ENCODE data around the gene DCAF8L1.
"Not testable (repeated sequence)": the region's sequence is repeated elsewhere in the genome, so short reads cannot be mapped to it uniquely, and the experiment has no call there.

Gene DCAF8L1

DNA sequence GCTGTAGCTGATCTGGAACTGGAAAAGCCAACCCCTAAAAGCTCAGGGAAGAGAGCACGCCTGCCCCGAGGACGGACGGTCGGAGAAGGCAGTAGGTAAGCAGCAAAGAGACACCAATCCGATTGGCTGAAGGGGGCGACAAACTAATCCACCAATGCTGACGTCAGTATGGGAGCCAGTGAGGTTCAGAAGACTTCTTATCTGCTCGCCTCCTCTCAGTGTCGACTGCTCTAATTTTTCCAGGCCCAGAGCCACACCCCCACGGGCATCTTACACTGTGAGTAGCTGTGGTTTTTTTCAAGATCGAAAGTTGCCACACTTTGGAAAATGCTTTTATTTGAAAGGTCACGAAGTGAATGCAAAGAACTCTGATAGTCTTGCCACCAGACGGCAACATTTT is at the start of gene DCAF8L1:
Gene DCAF8L1 (minus strand): TSS at position 101 of the 400 bp plus-strand sequence. CDS start 115 bp downstream, outside the sequence.
- DNase-seq, result no peak

DNA sequence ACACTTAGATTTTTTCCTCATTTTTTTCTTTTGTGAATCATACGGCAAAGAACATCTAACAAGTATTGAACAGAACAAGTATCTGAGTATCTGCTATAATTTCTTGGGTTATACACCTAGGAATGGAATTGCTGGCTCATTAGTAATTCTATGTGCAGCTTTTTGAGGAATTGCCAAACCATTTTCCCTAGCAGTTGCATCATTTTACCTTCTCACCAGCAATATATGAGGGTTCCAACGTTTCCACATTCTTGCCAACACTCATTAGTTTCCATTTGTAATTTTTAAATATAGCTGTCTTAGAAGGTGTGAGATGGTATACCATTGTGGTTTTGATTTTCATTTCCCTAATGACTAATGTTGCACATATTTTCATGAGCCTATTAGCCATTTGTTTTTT is 41.1 kb upstream of the DCAF8L1 start:
- no peak for DNase-seq

DNA sequence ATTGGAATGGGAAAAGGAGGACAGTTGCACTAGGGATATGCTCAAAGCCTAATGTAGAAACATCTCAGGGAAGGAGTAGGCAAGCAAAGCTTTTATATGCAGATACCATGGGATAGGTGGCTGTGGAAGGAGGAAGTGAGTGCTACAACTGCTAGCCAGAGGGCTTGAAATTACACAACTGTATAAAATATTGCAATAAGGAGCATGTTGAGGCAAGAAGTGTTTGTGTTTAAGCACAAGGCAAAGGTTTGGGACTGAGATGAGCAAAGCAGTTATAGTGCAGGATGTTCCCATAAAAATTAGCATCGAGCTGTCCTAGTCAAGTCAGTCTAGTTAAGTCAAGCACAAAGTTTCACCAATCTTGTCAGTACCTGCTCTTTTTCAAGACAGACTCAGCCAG is 35.6 kb upstream of the DCAF8L1 start:
- DNase-seq, result no peak

DNA sequence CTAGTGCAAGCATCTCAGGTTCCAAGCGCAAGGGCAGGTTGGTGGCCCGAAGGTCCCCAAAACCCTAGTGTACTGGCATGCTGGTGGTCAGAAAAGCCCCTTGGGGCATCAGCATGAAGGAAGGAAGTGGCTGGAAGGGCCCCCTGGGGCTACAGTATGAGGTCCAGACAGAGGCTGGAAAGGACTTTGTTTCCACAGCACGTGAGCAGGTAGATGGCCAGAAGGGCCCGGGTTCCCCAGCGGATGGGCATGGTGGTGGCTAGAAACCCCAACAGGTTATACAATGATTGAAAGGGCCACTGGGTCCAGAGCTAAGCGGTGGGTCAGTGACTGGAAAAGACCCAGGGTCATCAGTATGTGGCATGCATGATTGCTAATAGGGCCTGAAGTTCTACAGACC is 34.7 kb upstream of the DCAF8L1 start:
- no peak for DNase-seq

DNA sequence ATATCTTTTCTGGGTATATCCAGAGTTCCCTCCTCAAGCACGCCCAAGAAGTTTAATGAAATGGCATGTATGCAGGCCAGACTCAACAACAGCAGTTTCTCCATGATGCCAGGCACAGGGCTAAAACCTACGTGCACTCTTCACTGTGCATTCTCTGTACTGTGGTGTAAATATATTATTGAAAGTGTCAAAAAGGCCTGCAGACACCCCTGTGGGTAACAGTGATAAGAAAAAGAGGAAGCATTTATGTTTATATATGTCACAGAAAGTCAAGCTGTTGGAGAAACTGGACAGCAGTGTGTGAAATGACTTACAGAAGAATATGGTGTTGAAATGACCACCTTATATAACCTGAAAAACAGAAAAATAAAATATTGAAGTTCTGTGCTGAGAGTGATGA is 29.6 kb upstream of the DCAF8L1 start:
- DNase-seq, result no peak

DNA sequence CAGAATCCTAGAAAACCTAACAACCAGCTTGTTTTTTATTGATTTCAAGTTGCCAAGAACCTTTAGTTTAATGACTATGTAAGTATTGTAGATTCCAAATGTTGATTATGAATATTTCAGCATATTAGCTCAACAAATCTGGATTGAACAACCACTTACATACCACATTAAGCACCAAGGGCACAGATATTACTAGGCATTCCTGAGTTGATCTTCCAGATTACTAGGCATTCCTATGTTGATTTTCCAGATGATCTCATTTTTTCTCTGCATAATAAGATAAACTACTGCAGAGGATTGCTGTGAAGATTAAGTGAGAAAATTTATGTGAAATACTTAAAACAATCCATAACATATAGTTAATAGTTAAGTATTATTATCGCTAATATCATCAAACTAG is 17.4 kb upstream of the DCAF8L1 start:
- DNase-seq, result no peak

DNA sequence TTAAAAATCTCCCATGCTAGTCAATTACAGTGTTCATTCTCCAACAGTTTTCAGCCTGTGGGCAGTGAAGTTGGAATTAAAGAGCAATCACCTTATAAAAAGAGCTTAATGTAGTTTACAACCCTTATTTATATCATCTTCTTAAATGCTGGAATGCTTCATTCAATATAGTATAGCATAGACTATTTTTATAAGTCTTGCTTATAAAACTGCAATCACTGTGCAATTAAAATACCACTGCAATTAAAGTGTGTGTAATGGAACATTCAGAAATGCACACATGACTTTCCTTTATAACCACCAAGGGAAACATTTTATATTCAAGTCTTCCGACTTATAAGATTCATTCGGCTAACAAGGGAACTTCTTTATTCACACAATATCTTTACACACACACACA is 16.4 kb upstream of the DCAF8L1 start:
- no peak for DNase-seq

DNA sequence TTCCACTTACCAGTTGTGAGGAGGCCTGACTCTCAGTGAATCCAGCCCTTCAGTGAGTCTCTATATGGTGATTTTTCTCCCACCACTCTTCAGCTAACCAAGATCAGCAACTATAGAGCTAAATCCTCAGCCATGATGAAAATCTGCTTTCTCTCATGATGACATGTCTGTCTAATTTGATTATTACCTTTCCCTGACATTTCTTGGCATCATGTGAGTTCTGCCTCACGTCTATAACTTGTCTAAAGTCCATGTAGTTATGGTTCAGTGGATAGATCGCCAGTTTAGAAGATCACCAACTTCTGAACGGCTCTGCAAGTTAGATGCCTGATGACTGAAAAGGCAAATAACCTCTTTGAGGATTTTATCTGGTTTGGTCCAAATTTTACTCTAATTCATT is 14.9 kb upstream of the DCAF8L1 start:
- DNase-seq, result no peak

DNA sequence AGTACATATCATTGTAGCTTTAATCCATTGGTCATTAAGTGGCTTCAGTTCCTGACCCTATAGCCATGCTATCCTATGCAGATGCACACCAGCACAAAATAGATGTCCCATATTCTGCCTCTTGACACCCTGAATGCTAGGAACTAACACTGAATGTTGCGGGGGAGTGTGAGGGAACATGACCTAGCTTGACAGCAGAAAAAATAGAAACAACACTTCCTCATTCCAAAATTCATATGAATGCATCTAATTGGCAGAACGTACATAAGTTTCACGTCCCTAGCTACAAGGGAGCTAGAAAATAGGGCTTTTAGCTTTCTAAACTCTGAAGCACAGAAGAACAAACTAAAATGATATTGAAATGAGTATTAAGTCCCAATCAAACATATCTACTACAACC is 14.4 kb upstream of the DCAF8L1 start:
- no peak for DNase-seq

DNA sequence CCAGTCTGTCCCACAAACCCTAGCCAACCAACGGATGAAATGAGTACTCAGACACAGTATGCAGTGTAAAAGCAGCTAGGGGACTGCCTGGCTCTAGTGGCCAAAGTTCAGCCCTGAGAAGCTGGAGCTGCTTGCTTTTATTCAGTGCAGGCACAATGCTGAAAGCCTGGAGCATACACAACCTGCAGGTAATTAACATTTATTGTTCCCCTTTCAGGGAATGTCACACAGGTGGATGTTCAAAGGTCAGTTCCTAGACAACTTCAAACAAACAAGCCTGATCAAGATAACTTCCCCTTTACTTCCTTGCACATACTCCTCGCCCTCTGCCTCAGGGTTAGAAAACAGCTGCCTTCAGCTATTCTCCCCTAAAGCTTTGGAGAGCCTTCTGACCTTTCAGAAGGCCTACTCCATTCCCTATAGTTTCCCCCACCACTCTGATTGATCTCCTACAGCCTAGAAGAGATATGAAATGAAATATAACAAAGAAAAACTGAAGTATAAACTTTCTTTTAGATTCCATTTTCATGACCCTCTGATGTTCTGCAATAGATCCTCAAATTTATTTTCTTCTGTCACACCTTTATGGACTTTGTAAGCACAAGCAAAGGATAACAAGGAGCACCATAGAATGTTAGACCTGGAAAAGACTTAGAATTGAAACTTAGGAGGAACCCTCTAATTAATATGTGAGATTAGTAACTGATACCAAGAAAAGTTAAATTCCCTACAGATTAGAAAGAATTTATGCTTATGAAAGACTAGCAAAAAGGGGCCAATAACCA is 6.8 kb upstream of the DCAF8L1 start:
- peak; percentile 42 for DNase-seq

DNA sequence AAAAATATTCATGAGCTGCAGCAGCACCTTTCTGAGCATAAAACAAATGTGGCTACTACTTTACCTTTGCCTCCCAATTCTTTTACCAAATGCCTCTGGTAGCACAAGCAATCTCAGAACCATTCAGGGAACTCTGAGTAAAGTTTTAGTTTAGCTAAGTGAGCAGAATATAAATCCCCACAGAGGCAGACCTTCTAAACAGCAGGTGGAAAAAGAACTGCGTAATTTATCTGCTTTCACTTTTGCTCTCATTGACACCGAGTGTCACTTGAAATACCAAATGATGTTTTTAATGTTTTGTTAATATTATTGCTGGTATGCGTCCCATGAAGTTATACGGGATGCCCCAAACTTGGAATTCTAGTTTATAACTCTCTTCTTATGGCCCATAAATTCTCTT is 4.3 kb downstream of the DCAF8L1 start:
- DNase-seq, result not testable (repeated sequence)

DNA sequence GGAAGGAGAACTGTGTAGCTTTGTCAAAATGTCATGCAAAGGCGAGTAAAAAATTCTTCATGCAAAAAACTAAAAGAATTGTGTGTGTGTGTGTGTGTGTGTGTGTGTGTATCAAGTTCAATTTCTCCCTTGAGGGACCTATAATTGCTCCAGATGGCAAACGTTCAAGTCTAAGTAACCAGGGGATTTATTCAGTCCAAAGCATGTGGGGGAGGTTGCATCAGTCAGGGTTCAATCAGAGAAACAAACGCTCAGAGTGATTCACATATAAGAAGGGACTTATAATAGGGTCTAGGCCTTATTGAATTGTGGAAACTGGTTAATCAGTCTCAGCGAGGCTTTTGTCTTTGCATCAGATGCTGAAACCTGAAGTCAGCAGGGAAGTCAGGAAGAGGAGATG is 5.0 kb downstream of the DCAF8L1 start:
- DNase-seq, result no peak

DNA sequence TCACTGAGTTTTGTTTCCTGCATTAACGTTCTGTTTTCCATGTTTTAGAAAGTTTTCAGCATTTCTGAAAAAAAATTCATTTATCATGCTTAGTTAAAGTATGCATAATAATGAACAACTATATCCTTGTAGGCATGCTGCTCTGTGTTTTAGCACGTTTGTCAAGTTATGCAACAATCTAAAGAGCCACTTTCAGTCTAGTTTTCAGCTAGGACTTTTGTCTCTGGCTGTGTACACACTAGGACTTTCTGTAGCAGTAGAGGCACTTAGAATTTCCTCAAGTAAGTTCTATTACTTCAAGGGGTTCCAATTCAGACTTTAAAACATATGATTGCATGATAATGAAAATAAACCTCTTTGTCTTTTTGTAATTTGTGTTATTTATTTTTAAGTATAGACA is 12.4 kb downstream of the DCAF8L1 start:
- no peak for DNase-seq

DNA sequence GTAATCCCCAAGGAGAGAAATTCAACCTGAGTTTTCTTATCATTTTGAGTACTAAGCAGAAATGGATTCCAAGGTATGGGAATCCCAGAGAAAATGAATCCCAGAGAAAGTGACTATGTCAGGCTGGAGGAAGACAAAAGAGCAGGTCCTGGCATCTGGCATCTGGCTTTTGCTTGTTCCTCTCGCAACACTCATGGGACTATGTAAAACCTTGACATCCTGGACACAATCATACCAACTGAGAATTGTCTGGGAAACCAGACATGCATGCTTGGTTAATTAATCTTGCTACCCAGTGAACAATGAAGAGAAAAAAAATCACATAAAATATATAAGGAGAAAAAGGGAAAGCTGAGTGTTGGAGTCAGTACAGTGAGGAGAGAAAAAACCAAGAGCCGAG is 12.9 kb downstream of the DCAF8L1 start:
- no peak for DNase-seq

DNA sequence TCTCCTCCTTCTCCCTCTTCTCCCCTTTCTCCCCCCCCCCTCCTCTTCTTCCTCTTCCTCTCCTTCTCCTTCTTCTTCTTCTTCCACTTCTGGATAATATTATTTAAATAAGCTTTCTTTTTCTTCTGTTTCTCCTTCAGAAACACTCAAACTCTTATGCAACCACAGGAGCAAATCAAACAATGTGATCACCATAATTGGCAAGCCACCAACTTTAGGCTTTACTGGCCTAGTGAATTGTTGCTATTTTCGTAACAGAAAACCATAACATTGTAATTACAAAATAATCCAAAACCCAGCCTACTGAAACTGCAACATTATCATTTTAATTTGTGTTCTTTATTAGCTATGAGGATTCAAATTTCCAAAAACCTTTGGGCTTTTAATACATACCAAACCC is 14.3 kb downstream of the DCAF8L1 start:
- no peak for DNase-seq

DNA sequence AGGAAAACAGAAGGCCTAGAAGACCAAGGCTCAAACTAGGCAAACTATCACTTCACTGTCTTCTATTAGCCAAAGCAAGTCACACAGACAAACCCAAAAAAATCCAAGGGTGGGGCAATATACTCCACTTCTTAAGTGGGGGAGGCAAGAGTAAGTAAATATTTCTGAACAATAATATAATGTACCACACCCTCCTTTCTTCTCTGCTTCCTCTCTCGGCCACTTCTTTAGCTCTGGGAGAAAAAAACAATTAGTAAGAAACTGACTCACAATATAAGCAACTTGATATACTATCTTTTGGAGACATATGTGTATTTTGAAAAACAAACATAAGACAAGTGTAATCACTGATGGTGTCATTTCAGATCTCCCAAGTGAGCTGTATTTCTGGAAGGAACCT is 14.8 kb downstream of the DCAF8L1 start:
- DNase-seq, result no peak

DNA sequence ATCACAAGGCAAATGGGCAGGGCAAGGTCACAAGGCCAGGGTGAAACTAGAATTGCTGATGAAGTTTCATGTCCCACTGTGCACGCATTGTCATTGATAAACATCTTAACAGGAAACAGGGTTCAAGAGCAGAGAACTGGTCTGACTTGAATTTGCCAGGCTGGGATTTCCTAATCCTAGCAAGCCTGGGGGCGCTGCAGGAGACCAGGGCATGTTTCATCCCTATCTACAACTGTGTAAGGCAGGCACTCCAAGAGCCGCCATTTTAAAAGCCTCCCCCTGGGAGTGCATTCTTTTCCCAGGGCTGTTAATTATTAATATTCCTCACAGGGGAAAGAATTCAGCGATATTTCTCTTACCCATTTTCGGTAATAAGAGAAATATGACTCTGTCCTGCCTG is 15.9 kb downstream of the DCAF8L1 start:
- not testable (repeated sequence) for DNase-seq

DNA sequence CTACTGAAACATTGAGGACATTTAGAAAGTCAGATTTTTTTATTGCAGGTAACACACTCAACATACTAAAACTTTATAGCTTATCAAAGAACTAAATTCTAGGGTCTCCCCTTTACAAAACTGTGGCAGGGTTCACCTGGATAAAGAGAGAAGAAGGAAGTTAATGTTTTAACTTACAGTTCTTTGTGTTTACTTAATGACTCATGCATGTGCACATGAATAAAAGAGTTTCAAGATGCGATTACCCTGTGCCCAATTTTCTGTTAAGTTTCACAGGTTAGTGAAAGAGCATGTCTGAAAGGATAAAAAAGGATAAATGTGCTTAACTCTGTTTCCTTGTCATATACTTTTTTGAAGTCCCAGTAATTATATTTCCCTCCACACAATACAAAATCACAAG is 16.8 kb downstream of the DCAF8L1 start:
- DNase-seq, result no peak

DNA sequence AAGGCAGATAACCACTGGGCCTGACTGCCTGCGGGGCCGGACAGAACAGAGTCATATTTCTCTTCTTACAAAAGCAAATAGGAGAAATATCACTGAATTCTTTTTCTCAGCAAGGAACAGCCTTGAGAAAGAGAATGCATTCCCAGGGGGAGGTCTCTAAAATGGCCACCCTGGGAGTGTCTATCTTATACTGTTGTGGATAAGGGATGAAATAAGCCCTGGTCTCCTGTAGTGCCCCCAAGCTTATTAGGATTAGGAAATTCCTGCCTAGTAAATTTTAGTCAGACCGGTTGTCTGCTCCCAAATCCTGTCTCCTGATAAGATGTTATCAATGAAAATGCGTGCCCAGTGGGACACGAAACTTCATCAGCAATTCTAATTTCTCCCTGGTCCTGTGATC is 20.8 kb downstream of the DCAF8L1 start:
- DNase-seq, result not testable (repeated sequence)

DNA sequence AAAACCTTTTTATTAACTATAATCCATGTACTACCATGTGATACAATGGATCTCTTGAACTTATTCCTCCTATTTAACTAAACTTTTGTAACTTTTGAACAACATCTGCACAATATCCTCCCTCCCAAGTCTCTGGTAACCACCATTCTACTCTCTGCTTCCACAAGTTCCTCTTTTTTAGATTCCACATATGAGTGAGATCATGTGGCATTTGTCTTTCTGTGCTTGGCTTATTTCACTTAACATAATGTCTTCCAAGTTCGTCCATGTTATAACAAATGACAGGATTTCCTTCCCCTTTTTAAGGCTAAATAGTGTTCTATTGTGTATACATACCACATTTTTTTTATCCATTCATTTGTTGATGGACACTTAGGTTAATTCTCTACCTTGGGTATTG is 28.1 kb downstream of the DCAF8L1 start:
- DNase-seq, result no peak

DNA sequence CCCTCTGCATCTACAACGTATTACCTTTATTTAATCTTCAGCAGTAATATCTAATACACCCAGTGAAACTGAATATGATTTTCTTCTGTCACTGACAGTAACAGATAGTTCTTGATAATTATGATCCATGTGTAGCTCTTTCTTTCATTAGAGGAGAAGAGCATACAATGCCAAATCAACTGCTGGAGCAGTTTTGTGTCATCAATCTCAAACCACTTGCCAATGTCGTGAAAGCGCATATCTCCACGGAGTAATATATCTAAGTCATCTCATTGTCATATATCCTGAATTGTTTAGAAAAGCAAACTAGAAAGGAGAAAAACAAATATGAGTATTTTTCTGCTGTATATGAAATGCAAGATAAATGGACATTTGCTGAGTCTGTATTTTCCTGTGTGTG is 47.9 kb downstream of the DCAF8L1 start:
- no peak for DNase-seq
